Daoy (cell line): ENCODE data around the gene TRPC3. TPM values are rescaled to one million over a fixed set of nuclear protein-coding genes. Genes with fewer than 3 reads are reported as not detected.
A peak's percentile ranks its signal among the peaks of the same experiment; 100 is the strongest.
"Not testable (repeated sequence)": the region's sequence is repeated elsewhere in the genome, so short reads cannot be mapped to it uniquely, and the experiment has no call there.

Experiments used
- DNase-seq: peaks from one replicate; pipeline ENCODE4 v3.0.0-alpha.2; 2015; ENCODE audit warnings: low read depth
- total RNA-seq: library from RNA; depleted of rRNA; stranded (reverse); fragments of >200 nt; shearing (Covaris generic); gene quantifications from 2 replicates; pipeline ENCODE4 v1.2.3, GENCODE V29; 2014

Gene TRPC3
- total RNA-seq, 1 experiment from 2014 or later = 1.1 TPM

DNA sequence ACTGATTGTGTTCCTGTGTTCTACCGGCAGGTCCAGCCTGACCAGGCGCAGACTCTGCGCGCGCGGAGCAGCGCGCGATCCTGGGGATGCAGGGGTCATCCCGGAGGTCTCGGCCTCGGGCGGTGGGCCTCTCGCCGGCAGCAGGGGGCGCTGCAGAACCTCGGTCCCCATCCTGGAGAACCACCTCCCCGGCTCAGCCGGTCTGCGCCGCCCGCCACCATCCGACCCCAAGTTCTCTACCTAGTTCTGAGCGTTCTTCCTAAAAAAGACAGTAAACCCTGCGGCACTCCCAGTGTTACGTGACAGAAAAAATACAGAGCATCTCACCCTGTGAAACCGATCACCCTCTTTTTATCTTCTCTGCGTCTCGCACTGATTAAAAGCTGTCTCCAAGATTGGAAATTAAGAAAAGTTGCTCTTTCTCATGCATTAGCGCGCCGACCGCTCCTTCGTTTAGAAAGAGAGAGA is 1.6 kb downstream of the TRPC3 start:
- peak; percentile 75 for DNase-seq

DNA sequence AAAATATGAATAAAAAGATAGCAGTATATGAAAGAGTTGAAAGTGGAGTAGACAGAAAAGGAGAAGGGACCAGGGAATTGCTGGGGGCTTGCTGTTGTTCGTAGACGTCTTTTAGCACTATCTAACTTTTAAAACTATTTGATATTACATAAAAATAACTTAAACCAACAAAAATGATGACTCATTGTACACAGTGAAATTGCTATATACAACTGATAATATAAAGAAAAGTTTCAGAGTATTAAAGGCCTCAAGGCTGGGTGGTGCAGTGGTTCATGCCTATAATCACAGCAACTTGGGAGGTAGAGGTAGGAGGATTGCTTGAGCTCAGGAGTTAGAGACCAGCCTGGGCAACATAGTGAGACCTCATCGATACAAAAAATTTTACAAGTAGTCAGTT is 5.2 kb downstream of the TRPC3 start:
- no peak for DNase-seq

DNA sequence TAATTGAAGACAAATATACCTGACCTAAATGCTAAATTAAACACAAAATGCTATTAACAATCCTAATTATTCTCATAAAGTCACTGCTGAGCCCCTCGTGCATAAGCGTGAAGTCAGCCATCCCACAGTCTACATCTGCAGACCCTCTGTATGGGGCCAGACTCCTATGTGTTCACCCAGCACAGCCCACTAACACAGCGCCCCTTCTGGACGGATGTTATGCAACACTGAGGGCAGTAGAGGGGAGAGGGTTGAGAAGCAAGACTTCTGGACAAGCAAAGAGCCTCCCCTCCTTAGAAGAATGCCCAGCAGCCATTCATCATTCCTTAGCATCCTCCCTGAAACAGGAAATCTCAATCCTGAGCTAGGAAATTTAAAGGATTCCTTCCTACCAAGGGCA is 7.9 kb downstream of the TRPC3 start:
- DNase-seq = no peak

DNA sequence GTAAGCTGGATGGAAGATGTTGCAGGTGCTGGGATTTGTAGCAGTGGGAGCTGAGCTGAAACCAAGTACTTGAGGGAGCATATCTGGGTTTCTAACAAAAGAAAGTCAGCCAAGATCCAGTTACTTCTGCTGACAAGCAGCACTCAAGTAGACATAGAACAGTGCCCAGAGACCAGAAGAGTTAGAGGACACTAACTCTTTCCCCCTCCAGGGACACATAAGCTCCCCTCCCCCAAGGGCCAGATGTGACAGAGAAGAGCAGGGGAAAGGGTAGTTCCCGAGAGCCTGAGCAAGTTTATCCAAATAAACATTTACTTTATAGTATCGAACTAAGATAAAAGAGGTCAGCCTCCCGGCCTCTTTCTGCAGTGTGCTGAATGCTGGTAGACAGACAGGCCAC is 12.2 kb downstream of the TRPC3 start:
- DNase-seq = no peak

DNA sequence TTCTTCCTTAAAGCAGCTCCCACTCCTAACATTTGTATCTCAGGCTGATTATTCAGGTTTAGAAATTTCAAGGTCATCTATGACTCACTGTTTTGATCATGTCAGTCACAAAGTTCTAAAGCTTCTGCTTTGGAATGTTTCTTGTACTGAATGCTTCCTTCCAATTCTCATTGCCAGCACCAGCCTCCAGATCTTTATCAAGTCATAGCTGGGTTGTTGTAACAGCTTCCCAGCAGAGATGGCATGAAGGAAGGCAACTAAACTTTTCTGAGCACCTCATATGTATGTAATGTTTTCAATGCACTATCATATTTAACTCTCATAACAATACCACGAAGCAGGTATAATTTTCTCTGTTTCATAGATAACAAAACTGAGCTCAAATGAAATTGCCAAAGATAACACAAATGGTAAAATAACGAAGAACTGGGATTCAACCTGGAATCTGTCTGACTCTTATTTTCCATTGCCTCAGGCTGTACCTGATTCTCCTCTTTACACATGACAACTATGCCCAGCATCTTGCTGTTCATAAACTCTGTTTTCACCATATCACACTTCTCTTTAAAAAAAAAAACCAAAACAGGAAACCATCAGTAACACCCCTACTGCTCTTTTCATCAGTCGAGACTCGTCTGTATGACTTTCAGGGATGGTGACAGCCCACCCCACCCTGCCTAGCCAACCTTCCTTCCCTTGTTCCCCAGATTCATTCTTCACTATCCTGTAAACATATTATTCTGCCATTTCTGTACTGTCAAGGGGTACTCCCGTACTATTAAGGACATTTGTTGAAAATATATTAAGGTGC is 13.4 kb downstream of the TRPC3 start:
- DNase-seq = no peak

DNA sequence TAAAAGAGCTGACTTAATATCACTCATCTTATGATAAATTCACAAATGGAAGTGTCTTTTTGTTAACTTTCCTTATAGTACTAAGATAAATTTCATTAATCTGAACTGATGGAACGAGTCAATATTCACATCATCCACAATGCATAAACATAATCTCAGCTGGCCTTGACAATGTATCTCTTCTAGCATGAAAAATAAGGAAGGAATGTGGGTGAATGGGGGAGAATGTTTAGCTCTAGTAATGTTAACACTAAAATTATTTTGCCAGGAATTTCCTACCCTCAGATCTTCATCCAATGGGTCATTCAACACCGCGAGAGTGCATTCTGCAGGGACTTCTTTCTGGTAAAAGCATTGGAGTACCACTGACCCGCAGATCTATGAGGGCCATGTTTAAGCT is 15.8 kb downstream of the TRPC3 start:
- no peak for DNase-seq

DNA sequence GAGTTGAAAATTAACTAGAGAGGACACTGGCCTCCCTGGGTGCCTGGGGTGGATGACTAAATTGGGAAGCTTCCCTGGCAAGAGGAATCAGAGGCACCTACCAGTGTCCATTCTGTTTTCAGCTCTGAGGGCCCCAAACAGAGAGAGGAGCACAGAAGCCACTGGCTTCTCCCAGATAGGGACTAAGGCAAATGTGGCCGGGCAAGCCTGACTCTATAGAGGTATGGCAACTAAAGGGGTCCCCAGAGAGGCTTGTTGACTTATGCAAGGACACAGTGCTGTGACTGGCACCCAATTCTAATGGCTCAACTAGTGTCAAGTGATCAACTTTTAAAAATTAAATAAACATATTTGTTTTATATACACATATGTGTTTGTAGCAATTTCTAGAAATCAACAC is 17.2 kb downstream of the TRPC3 start:
- DNase-seq = no peak

DNA sequence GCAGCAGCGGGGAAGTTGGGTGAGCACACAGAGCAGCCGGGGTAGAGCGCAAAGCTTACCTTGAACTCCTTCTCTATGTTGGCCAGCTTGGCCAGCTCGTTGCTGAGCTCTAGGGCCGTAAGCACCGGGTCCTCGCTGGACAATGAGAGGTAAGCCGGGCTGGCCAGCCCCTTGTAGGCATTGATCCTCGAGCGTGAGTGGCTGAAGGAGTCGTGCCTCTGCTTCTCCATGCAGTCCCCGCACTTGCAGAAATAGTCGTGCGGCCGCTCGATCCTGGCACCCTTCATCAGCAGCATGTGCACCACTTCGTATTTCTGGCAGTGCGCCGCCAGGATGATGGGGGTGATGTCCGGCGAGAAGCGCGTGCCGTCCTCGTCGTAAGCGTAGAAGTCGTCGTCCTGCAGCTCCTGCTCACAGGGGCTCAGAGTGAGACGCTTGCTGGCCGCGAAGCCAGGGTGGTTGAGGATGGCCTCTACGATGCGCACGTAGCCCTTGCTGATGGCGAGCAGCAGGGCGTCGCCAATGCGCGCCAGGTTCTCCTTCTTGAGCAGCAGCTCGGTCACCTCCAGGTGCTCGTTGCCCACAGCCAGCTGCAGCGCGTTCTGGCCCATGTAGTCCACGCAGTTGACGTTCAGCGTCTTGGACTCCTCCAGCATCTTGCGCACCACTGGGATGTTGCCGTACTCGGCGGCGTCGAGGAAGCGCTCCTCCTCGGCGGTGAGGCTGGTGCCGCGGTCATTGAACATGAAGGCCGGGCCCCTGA is 19.5 kb downstream of the TRPC3 start:
- no peak for DNase-seq

DNA sequence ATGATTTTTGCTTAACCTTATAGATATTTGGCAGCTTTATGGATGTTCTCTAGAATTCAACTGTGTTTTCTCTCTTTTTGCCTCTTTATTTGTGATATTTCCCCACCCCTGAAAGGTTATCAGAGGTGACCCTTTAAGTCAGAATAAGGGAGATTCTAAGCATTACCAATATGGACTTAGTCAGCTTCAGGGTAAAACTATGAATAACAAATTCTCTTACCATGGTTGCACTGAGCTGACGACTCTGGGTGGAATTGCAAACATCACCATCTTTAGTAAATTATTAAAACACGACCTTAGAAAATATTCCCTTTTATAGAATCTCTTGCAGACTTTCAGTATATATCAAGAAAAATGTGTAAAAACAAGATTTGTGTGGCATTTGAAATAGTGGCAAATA is 21.6 kb downstream of the TRPC3 start:
- no peak for DNase-seq

DNA sequence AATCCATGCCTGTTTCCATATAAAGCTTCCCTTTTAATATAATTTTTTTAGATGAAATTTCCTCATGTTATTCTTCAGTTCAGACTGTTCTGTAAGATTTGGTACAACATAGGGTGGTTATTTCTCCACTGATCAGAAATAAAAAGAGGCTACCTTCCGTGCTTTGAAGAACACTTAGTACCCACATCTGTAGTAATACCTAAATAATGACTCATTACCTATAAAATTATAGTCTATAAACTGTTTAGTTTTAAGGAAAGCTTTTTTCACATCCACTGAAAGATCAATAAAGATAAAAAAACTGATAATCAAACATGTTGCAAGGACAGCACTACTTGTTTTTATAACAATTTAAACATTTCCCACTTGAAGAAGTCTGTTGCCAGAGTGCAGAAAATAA is 23.9 kb downstream of the TRPC3 start:
- DNase-seq = no peak

DNA sequence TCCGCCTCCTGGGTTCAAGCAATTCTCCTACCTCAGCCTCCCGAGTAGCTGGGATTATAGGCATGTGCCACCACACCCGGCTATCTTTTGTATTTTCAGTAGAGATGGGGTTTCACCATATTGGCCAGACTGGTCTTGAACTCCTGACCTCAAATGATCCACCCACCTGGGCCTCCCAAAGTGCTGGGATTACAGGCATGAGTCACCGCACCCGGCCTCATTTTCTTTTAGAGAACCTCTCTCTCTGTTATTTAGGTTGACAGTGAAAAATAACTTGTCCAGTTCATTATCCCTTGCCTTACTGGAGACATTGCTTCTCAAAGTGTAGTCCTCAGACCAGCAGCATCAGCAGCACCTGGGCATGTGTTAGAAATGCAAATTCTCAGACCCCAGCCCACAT is 25.4 kb downstream of the TRPC3 start:
- DNase-seq = not testable (repeated sequence)

DNA sequence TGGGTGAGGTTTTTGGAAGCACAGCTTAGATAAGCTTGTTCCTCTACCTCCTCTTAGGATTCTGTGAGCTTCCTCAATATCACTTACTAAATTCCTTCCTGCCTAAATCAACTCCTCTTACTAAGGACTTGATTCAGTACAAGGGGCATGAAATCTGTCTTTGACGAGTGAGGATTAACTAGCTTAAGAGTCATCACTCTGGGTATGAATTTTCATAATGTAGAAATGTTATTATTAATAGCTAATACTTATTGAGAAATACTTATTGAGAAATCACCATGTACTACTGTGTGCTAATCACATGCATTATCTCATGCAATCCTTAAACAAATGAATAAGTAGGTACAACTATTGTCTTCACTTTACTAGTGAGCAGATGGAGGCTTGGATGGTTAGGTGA is 28.6 kb downstream of the TRPC3 start:
- no peak for DNase-seq

DNA sequence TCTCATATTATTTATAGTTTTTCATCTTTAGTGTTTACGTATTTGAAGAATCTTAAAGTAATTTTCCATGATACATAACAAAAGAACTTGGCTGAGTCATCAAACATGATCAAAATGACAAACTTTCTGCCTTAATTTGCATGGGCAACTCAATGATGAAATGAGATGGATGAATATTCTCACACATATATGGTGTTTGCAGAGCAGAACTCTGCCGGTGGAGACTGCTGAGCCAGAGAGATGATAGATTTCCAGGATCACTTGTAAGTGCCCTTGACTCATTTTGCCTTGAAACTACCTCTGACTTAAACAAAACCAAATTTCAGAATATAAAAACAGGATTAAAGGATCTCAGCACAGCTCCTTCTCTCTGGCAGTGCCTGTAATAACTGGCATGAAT is 38.2 kb downstream of the TRPC3 start:
- DNase-seq = no peak

DNA sequence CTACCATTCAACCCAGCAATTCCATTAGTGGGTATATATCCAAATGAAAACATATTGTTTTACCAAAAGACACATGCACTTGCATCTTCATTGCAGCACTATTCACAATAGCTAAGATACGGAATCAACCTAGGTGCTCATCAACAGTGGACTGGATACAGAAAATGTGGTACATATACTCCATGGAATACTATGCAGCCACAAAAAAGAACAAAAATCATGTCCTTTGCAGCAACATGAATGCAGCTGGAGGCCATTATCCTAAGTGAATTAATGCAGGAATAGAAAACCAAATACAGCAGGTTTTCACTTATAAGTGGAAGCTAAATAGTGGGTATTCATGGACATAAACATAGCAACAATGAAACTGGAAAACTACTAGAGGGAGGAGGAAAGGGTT is 43.5 kb downstream of the TRPC3 start:
- DNase-seq = no peak

DNA sequence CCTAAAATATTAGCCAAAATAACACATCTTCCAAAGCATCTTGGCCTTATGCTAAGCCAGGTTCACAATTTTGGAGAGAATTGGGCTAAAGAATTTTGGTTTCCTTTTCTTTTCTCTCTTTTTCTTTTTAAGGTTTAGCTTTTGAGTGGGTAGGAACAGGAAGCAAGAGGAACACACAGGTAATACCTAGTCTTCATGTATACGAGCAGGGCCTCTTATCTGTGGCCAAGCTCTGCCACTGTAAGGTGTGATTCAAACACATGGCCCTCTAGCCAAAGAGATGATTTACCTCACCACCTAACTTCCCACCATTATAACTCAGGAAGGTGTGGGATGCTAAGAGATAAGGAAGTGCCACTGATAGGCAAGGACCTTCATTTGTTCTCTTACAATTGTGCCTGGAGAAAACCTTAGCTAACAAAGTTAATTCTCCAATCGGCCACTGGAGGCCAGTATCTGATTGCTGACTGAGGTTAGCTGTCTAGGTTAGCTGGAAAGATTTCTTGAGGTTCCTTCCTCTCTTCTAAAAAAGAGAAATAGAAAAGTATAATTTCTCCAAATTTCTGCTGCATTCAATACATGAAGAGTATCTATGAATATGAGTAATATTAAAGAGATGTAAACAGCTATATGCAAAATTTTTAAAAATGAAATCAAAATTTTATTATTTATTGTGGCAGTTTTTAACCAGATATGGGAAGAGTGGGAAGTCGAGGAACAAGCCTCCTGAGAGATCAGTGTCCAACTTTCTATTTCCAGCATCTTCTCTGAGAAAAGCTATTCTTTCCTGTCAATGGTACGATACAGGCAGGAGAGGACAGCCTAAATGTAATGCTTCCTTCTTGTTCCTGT is 51.5 kb downstream of the TRPC3 start:
- DNase-seq = peak; percentile 27

DNA sequence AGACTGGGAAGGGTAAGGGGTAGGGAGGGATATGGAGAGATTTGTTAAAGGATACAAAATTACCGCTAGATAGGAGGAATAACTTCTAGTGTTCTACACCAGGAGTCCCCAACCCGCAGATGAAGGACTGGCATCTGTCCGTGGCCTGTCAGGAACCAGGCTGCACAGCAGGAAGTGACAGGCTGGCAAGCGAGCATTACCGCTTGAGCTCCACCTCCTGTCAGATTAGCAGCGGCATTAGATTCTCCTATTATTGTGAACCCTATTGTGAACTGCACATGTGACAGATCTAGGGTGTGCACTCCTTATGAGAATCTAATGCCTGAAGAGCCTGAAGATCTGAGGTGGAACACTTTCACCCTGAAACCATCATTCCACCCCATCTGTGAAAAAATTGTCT is 53.7 kb downstream of the TRPC3 start:
- DNase-seq = peak; percentile 2

DNA sequence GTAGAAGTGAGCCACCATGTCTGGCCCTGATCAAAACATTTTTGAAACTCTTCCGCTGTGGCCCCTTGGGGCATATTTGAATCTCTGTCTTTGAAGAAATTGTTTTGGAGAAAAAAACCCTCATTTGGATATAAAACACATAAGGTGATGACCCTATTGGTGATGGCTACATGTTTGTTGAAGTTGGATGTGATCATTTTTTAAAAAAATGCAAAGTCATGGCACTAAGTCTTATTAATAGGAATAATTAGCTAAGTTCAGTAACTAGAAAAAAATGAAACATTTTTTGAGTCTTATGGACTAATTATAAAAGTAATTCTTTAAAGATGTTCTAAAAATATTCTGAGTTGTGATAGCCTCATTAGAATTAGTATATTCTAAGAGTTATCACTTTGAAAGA is 63.7 kb downstream of the TRPC3 start:
- no peak for DNase-seq

DNA sequence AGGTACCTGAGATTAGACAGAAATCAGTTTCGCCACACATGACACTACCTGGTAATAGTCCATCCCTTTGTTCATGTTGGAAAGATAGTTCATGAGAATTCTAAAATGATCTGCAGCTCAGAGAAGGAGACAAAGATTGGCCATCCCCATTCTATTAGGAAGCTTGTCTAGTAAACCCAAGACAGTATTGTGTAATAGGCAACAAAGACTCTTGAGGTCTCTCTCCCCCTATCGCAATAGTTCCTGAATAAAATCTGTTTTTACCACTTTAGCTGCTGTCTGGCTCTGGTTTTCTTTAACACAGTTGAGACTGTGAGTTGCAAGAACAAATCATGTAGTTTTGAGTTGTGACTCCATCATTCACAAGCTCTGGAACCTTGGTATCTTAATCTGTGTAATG is 66.7 kb downstream of the TRPC3 start:
- no peak for DNase-seq

DNA sequence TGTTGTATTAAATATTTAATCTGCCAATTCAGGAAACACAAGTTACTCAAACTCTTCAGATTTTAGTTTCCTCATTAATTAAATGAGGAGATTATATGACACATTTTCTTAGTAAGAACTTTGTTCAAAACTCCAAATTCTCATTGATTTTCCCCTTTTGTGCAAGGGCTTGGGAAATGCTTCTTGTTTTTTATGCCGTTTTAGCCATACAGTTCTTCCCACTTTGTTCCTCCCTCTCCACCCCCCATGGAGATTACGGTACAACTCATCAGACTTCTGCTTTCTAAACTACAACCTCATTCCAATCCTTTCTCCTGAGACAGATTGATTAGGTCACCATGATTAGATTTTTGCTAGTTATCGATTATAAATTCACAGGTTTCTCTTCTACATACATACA is 70.7 kb downstream of the TRPC3 start:
- DNase-seq = no peak

DNA sequence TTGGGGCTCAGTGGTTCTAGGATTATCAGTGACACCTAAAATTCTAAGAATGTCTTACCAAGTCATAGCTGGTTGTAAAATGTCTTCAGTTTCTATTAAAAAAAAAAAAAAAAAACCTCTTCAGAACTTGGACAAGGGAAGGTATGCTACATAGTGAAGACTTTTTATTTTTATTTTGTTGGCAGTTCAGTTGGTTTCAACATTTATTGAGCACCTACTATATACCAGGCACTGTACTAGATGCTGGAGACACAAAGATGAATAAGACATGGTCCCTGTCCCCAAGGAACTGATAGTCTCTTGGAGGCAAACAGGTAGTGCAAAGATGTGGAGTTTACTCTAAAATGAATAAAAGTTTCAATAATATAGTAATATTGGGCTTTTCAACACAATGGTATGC is 72.7 kb downstream of the TRPC3 start:
- DNase-seq = no peak

DNA sequence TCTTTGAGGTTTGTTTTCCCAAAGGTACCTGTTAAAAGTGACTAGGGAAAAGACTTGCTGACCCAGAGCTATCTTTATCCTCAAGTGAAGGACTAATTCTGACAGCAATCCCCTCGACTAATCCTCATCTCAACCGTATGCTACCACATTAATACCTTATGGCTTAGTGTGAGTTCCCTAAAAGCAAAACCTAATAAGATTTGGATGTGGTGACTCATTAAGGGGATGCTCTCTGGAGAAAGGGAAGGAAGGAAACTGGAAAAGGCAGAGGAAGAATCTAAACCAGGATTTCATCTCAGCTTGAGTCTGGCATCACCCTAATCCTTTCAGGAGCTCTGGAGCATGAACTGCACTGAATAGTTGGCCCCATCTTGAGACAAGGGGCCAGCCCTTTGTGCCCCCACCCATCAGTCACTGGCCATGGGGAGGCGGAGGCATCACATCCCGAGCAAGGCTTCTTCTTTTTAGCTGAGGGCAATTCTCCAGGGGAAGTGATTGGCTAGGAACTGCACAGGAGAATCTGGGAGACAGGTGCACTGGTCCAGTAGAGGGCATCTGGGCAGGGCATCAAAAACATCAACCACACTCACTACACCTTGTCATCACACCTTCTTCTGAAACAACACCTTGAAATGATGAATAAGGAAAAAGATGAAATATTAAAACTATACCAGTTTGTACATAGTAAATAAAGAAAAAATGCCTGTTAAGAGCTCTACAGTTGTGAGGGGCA is 74.7 kb downstream of the TRPC3 start:
- DNase-seq = no peak

DNA sequence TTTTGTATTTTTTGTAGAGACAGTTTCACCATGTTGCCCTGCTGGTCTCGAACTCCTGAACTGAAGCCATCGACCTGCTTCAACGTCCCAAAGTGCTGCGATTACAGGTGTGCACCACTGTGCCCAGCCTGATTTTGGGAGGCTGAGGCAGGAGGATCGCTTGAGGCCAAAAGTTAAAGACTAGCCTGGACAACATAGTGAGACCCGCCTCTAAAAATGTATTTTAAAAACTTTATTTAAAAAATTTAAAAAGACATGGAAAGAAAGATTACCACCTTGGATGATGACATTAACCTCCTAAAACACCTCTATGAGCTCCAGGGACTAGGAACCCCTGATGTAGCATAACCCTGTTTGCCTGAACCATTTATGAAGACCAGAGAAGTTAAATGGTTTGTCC is 75.8 kb downstream of the TRPC3 start:
- DNase-seq = no peak
